22Rv1 (cell line): ENCODE measurements around the gene BNIP1.

ENCODE experiments used
- ZFX ChIP-seq: fragments of 450-650 bp; IDR thresholded peaks from 2 replicates; pipeline ENCODE4 v1.6.1; 2017; ENCODE audit warnings: antibody characterized with exemption, borderline replicate concordance
- TF ChIP-seq, protein P1 (sequence below): fragments of 450-650 bp; IDR thresholded peaks from 2 replicates; pipeline ENCODE4 v1.5.1; 2017; ENCODE audit warnings: mild to moderate bottlenecking

- TF ChIP-seq, protein P1, sequence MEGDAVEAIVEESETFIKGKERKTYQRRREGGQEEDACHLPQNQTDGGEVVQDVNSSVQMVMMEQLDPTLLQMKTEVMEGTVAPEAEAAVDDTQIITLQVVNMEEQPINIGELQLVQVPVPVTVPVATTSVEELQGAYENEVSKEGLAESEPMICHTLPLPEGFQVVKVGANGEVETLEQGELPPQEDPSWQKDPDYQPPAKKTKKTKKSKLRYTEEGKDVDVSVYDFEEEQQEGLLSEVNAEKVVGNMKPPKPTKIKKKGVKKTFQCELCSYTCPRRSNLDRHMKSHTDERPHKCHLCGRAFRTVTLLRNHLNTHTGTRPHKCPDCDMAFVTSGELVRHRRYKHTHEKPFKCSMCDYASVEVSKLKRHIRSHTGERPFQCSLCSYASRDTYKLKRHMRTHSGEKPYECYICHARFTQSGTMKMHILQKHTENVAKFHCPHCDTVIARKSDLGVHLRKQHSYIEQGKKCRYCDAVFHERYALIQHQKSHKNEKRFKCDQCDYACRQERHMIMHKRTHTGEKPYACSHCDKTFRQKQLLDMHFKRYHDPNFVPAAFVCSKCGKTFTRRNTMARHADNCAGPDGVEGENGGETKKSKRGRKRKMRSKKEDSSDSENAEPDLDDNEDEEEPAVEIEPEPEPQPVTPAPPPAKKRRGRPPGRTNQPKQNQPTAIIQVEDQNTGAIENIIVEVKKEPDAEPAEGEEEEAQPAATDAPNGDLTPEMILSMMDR: no peak
- no peak for TF ChIP-seq ZFX
These were observed 24.6 kb upstream of the BNIP1 start for GRCh38 chr5:173119719-173120118.
